Endothelial cell of umbilical vein (primary cell): Measurements from ENCODE around the gene CEBPB. TPM values are rescaled to one million over a fixed set of nuclear protein-coding genes. Genes with fewer than 3 reads are reported as not detected.

Experiments used
- BruUV-seq: library from RNA; stranded (reverse); fragments of 400-500 nt; replicated peaks from 2 replicates; lab custom pipeline; 2021; lab: Mats Ljungman, UMichigan
- CTCF ChIA-PET: fragments of 300-600, 350-600 bp; sonication (Branson Sonifier 250); formaldehyde crosslinking; loops from one replicate; lab custom pipeline; 2021; ENCODE audit warnings: antibody characterized with exemption, inconsistent platforms; lab: Charles Lee
- POLR2A ChIA-PET: fragments of 300-600, 350-600 bp; sonication (Branson Sonifier 250); formaldehyde crosslinking; loops from one replicate; lab custom pipeline; 2021; ENCODE audit warnings: antibody characterized with exemption, inconsistent platforms; lab: Charles Lee
- DNase-seq: peaks from one replicate; pipeline ENCODE4 v3.0.0-alpha.2; 2011; ENCODE audit warnings: low read depth, low spot score
- FAIRE-seq: peaks from 2 replicates; lab custom pipeline; 2011; peaks lifted over from hg19 to GRCh38; lab: Jason Lieb, UNC
- H2AFZ ChIP-seq: 2 replicates; pipeline ENCODE4 v1.6.0; 2012; ENCODE audit warnings: low read depth, low read length, control low read depth, inconsistent platforms
- H3K27ac ChIP-seq: 2 replicates; pipeline ENCODE4 v1.5.1; 2011; ENCODE audit warnings: low read depth, mild to moderate bottlenecking, control low read depth, low read length, moderate library complexity; ENCODE audit not compliant: insufficient read depth
- H3K27me3 ChIP-seq, 2 experiments: 2 replicates each; pipeline versions ENCODE4 v1.6.0 to v1.6.1; 2011; ENCODE audit warnings: low read length in 2 of 2, mixed read lengths in 1 of 2; ENCODE audit not compliant: control insufficient read depth in 2 of 2, insufficient read depth in 2 of 2
- H3K36me3 ChIP-seq, 2 experiments: 2 replicates in 1 of 2; 3 replicates in 1 of 2; pipeline ENCODE4 v1.5.1; 2011; ENCODE audit warnings: low read length in 2 of 2, mild to moderate bottlenecking in 1 of 2, moderate library complexity in 1 of 2; ENCODE audit not compliant: control insufficient read depth in 2 of 2, insufficient read depth in 2 of 2; ENCODE audit errors: extremely low read depth in 1 of 2
- H3K4me1 ChIP-seq: 3 replicates; pipeline ENCODE4 v1.5.1; 2011; ENCODE audit warnings: mild to moderate bottlenecking, low read length; ENCODE audit not compliant: control insufficient read depth, insufficient read depth; ENCODE audit errors: extremely low read depth
- H3K4me2 ChIP-seq: 2 replicates; pipeline ENCODE4 v1.6.1; 2011; ENCODE audit warnings: low read length, control low read depth, mixed read lengths; ENCODE audit not compliant: insufficient read depth
- H3K4me3 ChIP-seq, 3 experiments: fragments of 200-600 bp in 1 of 3; sonication (generic), shearing (Covaris generic) in 1 of 3; replicated peaks in 1 of 3; 2 replicates each; pipeline ENCODE4 v1.5.1; 2011 to 2016; ENCODE audit warnings: control low read depth in 3 of 3, low read length in 3 of 3, mild to moderate bottlenecking in 2 of 3, inconsistent platforms in 1 of 3, low read depth in 1 of 3, moderate library complexity in 1 of 3; ENCODE audit not compliant: insufficient read depth in 1 of 3
- H3K79me2 ChIP-seq: 2 replicates; pipeline ENCODE4 v1.6.0; 2012; ENCODE audit warnings: low read length, inconsistent platforms; ENCODE audit not compliant: control insufficient read depth, insufficient read depth
- H3K9ac ChIP-seq: replicated peaks from 2 replicates; pipeline ENCODE3; 2011; ENCODE audit warnings: low read length, control low read depth; ENCODE audit not compliant: insufficient read depth; ENCODE audit errors: extremely low read depth
- H3K9me1 ChIP-seq: replicated peaks from 3 replicates; pipeline ENCODE4 v1.6.0; 2011; ENCODE audit warnings: mild to moderate bottlenecking, low read length; ENCODE audit not compliant: control insufficient read depth, insufficient read depth; ENCODE audit errors: extremely low read depth
- H3K9me3 ChIP-seq: replicated peaks from 2 replicates; pipeline ENCODE4 v1.5.1; 2012; ENCODE audit warnings: low read length, inconsistent platforms; ENCODE audit not compliant: control insufficient read depth, insufficient read depth
- H4K20me1 ChIP-seq: replicated peaks from 2 replicates; pipeline ENCODE3; 2011; ENCODE audit warnings: mild to moderate bottlenecking, low read length; ENCODE audit not compliant: control insufficient read depth, insufficient read depth; ENCODE audit errors: extremely low read depth
- CTCF ChIP-seq, 2 donors: IDR thresholded peaks; 1 replicate in 1 of 2; 2 replicates in 1 of 2; pipeline ENCODE4 v1.5.1; 2011; ENCODE audit warnings: low read length in 2 of 2, mild to moderate bottlenecking in 2 of 2, moderate library complexity in 2 of 2, control low read depth in 1 of 2, inconsistent platforms in 1 of 2, low read depth in 1 of 2; ENCODE audit not compliant: insufficient read depth in 1 of 2; ENCODE audit errors: extremely low read depth in 1 of 2
- EZH2 ChIP-seq: IDR thresholded peaks from 2 replicates; pipeline ENCODE4 v1.6.1; 2012; ENCODE audit warnings: borderline replicate concordance, low read depth, mild to moderate bottlenecking, moderate library complexity, low read length, inconsistent platforms; ENCODE audit not compliant: severe bottlenecking
- FOS ChIP-seq: IDR thresholded peaks from 2 replicates; pipeline ENCODE4 v1.6.1; 2011; ENCODE audit warnings: mild to moderate bottlenecking, low read length, moderate library complexity, borderline replicate concordance; ENCODE audit not compliant: insufficient read depth
- GATA2 ChIP-seq: IDR thresholded peaks from 2 replicates; pipeline ENCODE4 v1.7.0; 2011; ENCODE audit warnings: low read depth, mild to moderate bottlenecking, moderate library complexity, mixed read lengths, low read length; ENCODE audit not compliant: insufficient read length, insufficient read depth
- JUN ChIP-seq: IDR thresholded peaks from 2 replicates; pipeline ENCODE4 v1.6.1; 2011; ENCODE audit warnings: borderline replicate concordance, low read depth; ENCODE audit not compliant: insufficient read length, insufficient read depth
- MYC ChIP-seq: IDR thresholded peaks from one replicate; pipeline ENCODE4 v1.6.1; 2011; ENCODE audit warnings: mild to moderate bottlenecking, low read depth, low read length
- POLR2A ChIP-seq: IDR thresholded peaks from 2 replicates; pipeline ENCODE4 v1.6.1; 2012; ENCODE audit warnings: low read depth, mild to moderate bottlenecking, control low read depth, low read length
- dilution Hi-C: fragments of 300-500 bp; cut with MboI; formaldehyde crosslinking; loops from one replicate; pipeline ENCODE4 v1.15.0; 2019; ENCODE audit warnings: low sequenced_read_pairs; ENCODE audit not compliant: extremely low pct_ligation_motif_present
- intact Hi-C: fragments of 100-400 bp; cut with micrococcal nuclease; formaldehyde crosslinking; loops from one replicate; pipeline ENCODE4 v1.10.0; 2022
- polyA plus RNA-seq, 4 experiments: library from polyadenylated mRNA; depleted of rRNA in 3 of 4; stranded (reverse) in 3 of 4; unstranded in 1 of 4; fragments of >200 nt; gene quantifications; 2 replicates each; pipeline versions ENCODE4 v1.2.1 to v1.2.3, GENCODE V29; 2011 to 2012; ENCODE audit warnings: missing spikeins in 1 of 4
- total RNA-seq: library from RNA; stranded (reverse); gene quantifications from 2 replicates; pipeline ENCODE4 v1.2.3, GENCODE V29; 2021

CEBPB gene
- total and polyA plus RNA-seq, 2 donors (not counting 3 experiments of a cell fraction or from before 2014, with no cell fraction given) = 3.7 to 11.4 TPM

GRCh38 chr20:50220894-50221365 lies 30.3 kb downstream of the CEBPB start:
- DNase-seq = no peak
- no peaks in the 10 kb centered on the region for H4K20me1 ChIP-seq
- H3K27ac ChIP-seq = no peak overlapping the region
- no peaks in the 10 kb centered on the region for H3K9me3 ChIP-seq
- dilution Hi-C loops = no loop called here
- H2AFZ ChIP-seq = no peak overlapping the region
- no peaks in the 10 kb centered on the region for H3K36me3 ChIP-seq
- H3K4me2 ChIP-seq = no peak overlapping the region
- TF ChIP-seq FOS (no peak), EZH2 (no peak), CTCF (IDR thresholded peaks at IDR 0.05; ENCODE audit: extremely low read depth in 1 of 2, insufficient read depth in 1 of 2, low read depth in 1 of 2, low read length in 2 of 2) (no peak), GATA2 (no peak), MYC (no peak), JUN (no peak), POLR2A (no peak)
- CTCF ChIA-PET = no interaction called here
- H3K9ac ChIP-seq = no peak overlapping the region
- no peak for FAIRE-seq
- intact Hi-C loops = no loop called here
- H3K79me2 ChIP-seq = no peaks in the 10 kb centered on the region
- no peaks in the 10 kb centered on the region for H3K27me3 ChIP-seq
- BruUV-seq = no TSS peak
- no peak overlapping the region for H3K4me3 ChIP-seq
- no peaks in the 10 kb centered on the region for H3K4me1 ChIP-seq
- POLR2A ChIA-PET = no interaction called here
- H3K9me1 ChIP-seq = no peaks in the 10 kb centered on the region
